T-cell (primary cell): ENCODE measurements around the gene FRAT1. TPM values are rescaled to one million over a fixed set of nuclear protein-coding genes. Genes with fewer than 3 reads are reported as not detected.

ENCODE experiments used
- ATAC-seq, 4 experiments: fragments of 200-7000 bp in 3 of 4; fragments of 150-1000 bp in 1 of 4; cut with Tn5 transposase; replicated peaks in 1 of 4; 1 replicate in 3 of 4; 2 replicates in 1 of 4; pipeline ENCODE4 v1.10.0; 2021; ENCODE audit warnings: moderate library complexity in 3 of 4, mild to moderate bottlenecking in 2 of 4, moderate number of reproducible peaks in 1 of 4
- CTCF ChIA-PET, 2 donors: fragments of 300-600 bp; sonication (Branson Sonifier 250); formaldehyde crosslinking; loops; one replicate each; lab custom pipeline; 2022; ENCODE audit warnings: antibody characterized with exemption in 2 of 2; lab: Charles Lee
- POLR2A ChIA-PET, 2 donors: fragments of 300-600 bp; sonication (Branson Sonifier 250); formaldehyde crosslinking; loops; one replicate each; lab custom pipeline; 2022; ENCODE audit warnings: antibody characterized with exemption in 2 of 2; lab: Charles Lee
- DNase-seq, 35 experiments: peaks; one replicate each; pipeline versions ENCODE4 v3.0.0 to v3.0.0-alpha.2; 2013 to 2023
- H3K27ac ChIP-seq: one replicate; pipeline ENCODE4 v1.5.1; 2013; ENCODE audit warnings: low read length
- H3K27me3 ChIP-seq, 2 experiments: replicated peaks in 1 of 2; 1 replicate in 1 of 2; 2 replicates in 1 of 2; pipeline versions ENCODE4 v1.6.1 to v1.7.0; 2013; ENCODE audit warnings: low read length in 1 of 2, mixed read lengths in 1 of 2; ENCODE audit not compliant: control insufficient read depth in 2 of 2, insufficient read depth in 2 of 2; ENCODE audit errors: extremely low read depth in 1 of 2
- H3K36me3 ChIP-seq, 2 donors: 1 replicate in 1 of 2; 2 replicates in 1 of 2; pipeline versions ENCODE4 v1.6.1 to v1.7.0; 2013; ENCODE audit warnings: low read length in 1 of 2; ENCODE audit not compliant: control insufficient read depth in 2 of 2, insufficient read depth in 1 of 2; ENCODE audit errors: extremely low read depth in 1 of 2
- H3K4me1 ChIP-seq, 2 experiments: 1 replicate in 1 of 2; 2 replicates in 1 of 2; pipeline versions ENCODE4 v1.6.1 to v1.7.0; 2013; ENCODE audit warnings: low read length in 2 of 2, mixed read lengths in 1 of 2; ENCODE audit not compliant: insufficient read depth in 2 of 2, control insufficient read depth in 1 of 2; ENCODE audit errors: extremely low read depth in 1 of 2
- H3K4me3 ChIP-seq, 2 donors: 1 replicate in 1 of 2; 2 replicates in 1 of 2; pipeline versions ENCODE4 v1.5.1 to v1.7.0; 2013; ENCODE audit warnings: mild to moderate bottlenecking in 2 of 2, low read length in 1 of 2, moderate library complexity in 1 of 2; ENCODE audit not compliant: control insufficient read depth in 1 of 2; ENCODE audit errors: extremely low read depth in 1 of 2
- H3K9me3 ChIP-seq: 2 replicates; pipeline ENCODE4 v1.7.0; 2013
- H3K27ac Mint-ChIP-seq, 2 donors: one replicate each; pipeline ENCODE4 v1.8.0; 2020 to 2021; ENCODE audit warnings: mild to moderate bottlenecking in 2 of 2, mixed read lengths in 2 of 2
- H3K27me3 Mint-ChIP-seq, 2 donors: one replicate each; pipeline ENCODE4 v1.8.0; 2021 to 2022; ENCODE audit warnings: mixed read lengths in 2 of 2
- H3K36me3 Mint-ChIP-seq: one replicate; pipeline ENCODE4 v1.8.0; 2021; ENCODE audit warnings: mixed read lengths
- H3K4me1 Mint-ChIP-seq, 3 donors: one replicate each; pipeline ENCODE4 v1.8.0; 2020 to 2022; ENCODE audit warnings: mixed read lengths in 3 of 3, mild to moderate bottlenecking in 1 of 3
- H3K4me3 Mint-ChIP-seq, 3 donors: one replicate each; pipeline ENCODE4 v1.8.0; 2020 to 2022; ENCODE audit warnings: mild to moderate bottlenecking in 3 of 3, mixed read lengths in 3 of 3, moderate library complexity in 3 of 3
- H3K9me3 Mint-ChIP-seq, 3 donors: one replicate each; pipeline ENCODE4 v1.8.0; 2020 to 2022; ENCODE audit warnings: mixed read lengths in 3 of 3
- WGBS: methylation state at CpG from one replicate; pipeline ENCODE4 v1.1.5; 2013; ENCODE audit warnings: missing lambda C conversion rate; ENCODE audit not compliant: insufficient coverage; 5-methylcytosine and 5-hydroxymethylcytosine counted together
- total RNA-seq, 35 experiments: library from RNA in 6 of 35; stranded (reverse) in 6 of 35; fragments of 120-200 nt in 1 of 35; gene quantifications; one replicate each; pipeline versions ENCODE4 v1.2.1 to v1.2.4 and lab custom pipeline; 2013 to 2026

The FRAT1 gene
- 10 to 100 TPM; 20.6 to 47.9 (median 23.4) TPM for total RNA-seq
- 15.9 TPM for total RNA-seq (2013)
- 1.1 to 135 (median 29.2) reads per million in 29 experiments for total RNA-seq (lab: John Stamatoyannopoulos, UW)

GRCh38 chr10:97318772-97319651, at the start of gene FRAT1:
FRAT1 (plus strand) TSS chr10:97319271; CDS start chr10:97319454, 183 bp downstream.
- ATAC-seq = peak; percentile 72 to 76 (median 74)
- no peaks in the 10 kb centered on the region for H3K36me3 Mint-ChIP-seq

GRCh38 chr10:97270523-97271154, 48.4 kb upstream of the FRAT1 start:
- Histone ChIP-seq H3K36me3 (peaks cover 0 to 5% of the 10 kb centered on the region in 2 donors), H3K27ac (no peak overlapping the region), H3K27me3 (no peaks in the 10 kb centered on the region), H3K9me3 (no peaks in the 10 kb centered on the region), H3K4me3 (no peak overlapping the region), H3K4me1 (no peaks in the 10 kb centered on the region)
- no peak for ATAC-seq
- DNase-seq = no peak
- no peak overlapping the region for H3K27ac Mint-ChIP-seq
- CTCF ChIA-PET = interaction anchor here in 1 of 2 donors (0.8 kb wide), 1 partner anchor 10 kb away, joined by 3 read pairs; no protein-coding TSS in a partner anchor
- H3K9me3 Mint-ChIP-seq = no peaks in the 10 kb centered on the region
- H3K4me3 Mint-ChIP-seq = no peak overlapping the region
- no CpG with 5 or more reads among the region's 3 CpGs for WGBS
- POLR2A ChIA-PET = interaction anchor here in 1 of 2 donors (0.7 kb wide), 1 partner anchor 18 kb away, joined by 4 read pairs; no protein-coding TSS in a partner anchor
- no peaks in the 10 kb centered on the region for H3K27me3 Mint-ChIP-seq
- H3K36me3 Mint-ChIP-seq = peaks cover 13% of the 10 kb centered on the region
- H3K4me1 Mint-ChIP-seq = peaks cover 4 to 27% (median 10%) of the 10 kb centered on the region in 3 donors

More at GRCh38 chr10:97318772-97319651, at the start of gene FRAT1:
- peak within 1 kb of the TSS; percentile 99 for H3K27ac ChIP-seq
- ChIA-PET POLR2A (interaction anchor here (0.5 to 2.3 kb wide), 4 partner anchors 14 to 123 kb away, joined by 4 to 13 read pairs (median 7); partner anchors contain the start of genes FRAT2 (in 2 of the 2) and RRP12 (in 1 of the 2)), CTCF (interaction anchor here (0.6 to 2.8 kb wide), 5 partner anchors 14 to 109 kb away, joined by 4 to 28 read pairs (median 8); partner anchors contain the start of genes FRAT2 (in 1 of the 2) and RRP12 (in 1 of the 2))
- no peaks in the 10 kb centered on the region for H3K36me3 ChIP-seq
- under 1% methylated on average over 65 of the region's 79 CpGs for WGBS
- Mint-ChIP-seq H3K27ac (peak within 1 kb of the TSS; percentile 100), H3K9me3 (no peaks in the 10 kb centered on the region), H3K27me3 (no peaks in the 10 kb centered on the region), H3K4me1 (peaks cover 28 to 39% (median 31%) of the 10 kb centered on the region in 3 donors), H3K4me3 (peak within 1 kb of the TSS; percentile 97 to 98 (median 98))
- H3K27me3 ChIP-seq = peaks cover 0 to 3% of the 10 kb centered on the region in 2 experiments
- H3K9me3 ChIP-seq = no peaks in the 10 kb centered on the region
- peak; percentile 74 to 96 (median 89) for DNase-seq
- peaks cover 16 to 33% of the 10 kb centered on the region in 2 experiments for H3K4me1 ChIP-seq
- H3K4me3 ChIP-seq = peak within 1 kb of the TSS; percentile 83 to 85

GRCh38 chr10:97273700-97274099, 45.4 kb upstream of the FRAT1 start:
- peaks cover 6 to 12% (median 6%) of the 10 kb centered on the region in 3 donors for H3K4me1 Mint-ChIP-seq
- no peaks in the 10 kb centered on the region for H3K27me3 ChIP-seq
- no peaks in the 10 kb centered on the region for H3K9me3 Mint-ChIP-seq
- DNase-seq (no peak), ATAC-seq (no peak)
- H3K27ac ChIP-seq = no peak overlapping the region
- no peaks in the 10 kb centered on the region for H3K4me1 ChIP-seq
- no peaks in the 10 kb centered on the region for H3K27me3 Mint-ChIP-seq
- ChIA-PET POLR2A (no interaction called here), CTCF (interaction anchor here (0.5 to 1.2 kb wide), 4 partner anchors 10 to 85 kb away, joined by 3 to 4 read pairs (median 4); no protein-coding TSS in a partner anchor)
- H3K4me3 ChIP-seq = no peak overlapping the region
- H3K4me3 Mint-ChIP-seq = no peak overlapping the region
- no peaks in the 10 kb centered on the region for H3K9me3 ChIP-seq
- H3K36me3 Mint-ChIP-seq = no peaks in the 10 kb centered on the region
- no peaks in the 10 kb centered on the region for H3K36me3 ChIP-seq
- no peak overlapping the region for H3K27ac Mint-ChIP-seq
- WGBS = no CpG with 5 or more reads among the region's 3 CpGs

DNA sequence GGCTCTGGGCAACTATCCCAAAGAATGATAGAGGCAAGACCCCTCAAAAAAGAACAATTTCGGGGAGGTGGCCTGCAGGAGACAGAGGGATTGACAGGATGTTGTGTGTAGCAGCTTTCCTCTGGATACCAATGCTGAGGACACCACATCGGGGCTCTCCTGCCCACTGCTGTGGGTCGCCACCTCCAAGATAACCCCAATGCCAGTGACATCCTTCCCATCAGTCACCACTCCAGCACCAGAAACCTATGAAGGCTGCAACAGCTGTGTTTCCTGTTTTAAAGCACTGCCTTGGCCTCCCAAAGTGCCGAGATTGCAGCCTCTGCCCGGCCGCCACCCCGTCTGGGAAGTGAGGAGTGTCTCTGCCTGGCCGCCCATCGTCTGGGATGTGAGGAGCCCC, 44.2 kb upstream of the FRAT1 start:
- no peaks in the 10 kb centered on the region for H3K36me3 Mint-ChIP-seq
- DNase-seq = no peak
- no peak overlapping the region for H3K27ac Mint-ChIP-seq
- Histone ChIP-seq H3K4me1 (no peaks in the 10 kb centered on the region), H3K4me3 (no peak overlapping the region), H3K36me3 (no peaks in the 10 kb centered on the region), H3K27ac (no peak overlapping the region), H3K27me3 (no peaks in the 10 kb centered on the region), H3K9me3 (no peaks in the 10 kb centered on the region)
- H3K9me3 Mint-ChIP-seq = no peaks in the 10 kb centered on the region
- WGBS = no CpG with 5 or more reads among the region's 9 CpGs
- CTCF ChIA-PET = interaction anchor here (0.5 to 1.2 kb wide), 9 partner anchors 9 to 511 kb away, joined by 3 to 5 read pairs (median 3); no protein-coding TSS in a partner anchor
- H3K4me3 Mint-ChIP-seq = no peak overlapping the region
- H3K27me3 Mint-ChIP-seq = no peaks in the 10 kb centered on the region
- ATAC-seq = no peak
- H3K4me1 Mint-ChIP-seq = peaks cover 7 to 14% (median 8%) of the 10 kb centered on the region in 3 donors
- POLR2A ChIA-PET = interaction anchor here in 1 of 2 donors (0.5 to 0.6 kb wide), 2 partner anchors 324 to 1150 kb away, joined by 3 read pairs; no protein-coding TSS in a partner anchor

GRCh38 chr10:97277551-97277950, 41.5 kb upstream of the FRAT1 start:
- Mint-ChIP-seq H3K27me3 (no peaks in the 10 kb centered on the region), H3K27ac (no peak overlapping the region), H3K4me3 (no peak overlapping the region), H3K36me3 (no peaks in the 10 kb centered on the region), H3K4me1 (peaks cover 8 to 9% (median 9%) of the 10 kb centered on the region in 3 donors), H3K9me3 (no peaks in the 10 kb centered on the region)
- ChIA-PET POLR2A (no interaction called here), CTCF (interaction anchor here (1.4 to 2.1 kb wide), 3 partner anchors 9 to 82 kb away, joined by 3 to 10 read pairs (median 5); no protein-coding TSS in a partner anchor)
- no peak for DNase-seq
- no peaks in the 10 kb centered on the region for H3K4me1 ChIP-seq
- H3K9me3 ChIP-seq = no peaks in the 10 kb centered on the region
- H3K27me3 ChIP-seq = no peaks in the 10 kb centered on the region
- no peak overlapping the region for H3K4me3 ChIP-seq
- no peak overlapping the region for H3K27ac ChIP-seq
- WGBS = no CpG with 5 or more reads among the region's 1 CpG
- no peaks in the 10 kb centered on the region for H3K36me3 ChIP-seq
- ATAC-seq = no peak
